Liver (tissue), 9 donors: ENCODE measurements around the gene ALS2CL. TPM values are rescaled to one million over a fixed set of nuclear protein-coding genes. Genes with fewer than 3 reads are reported as not detected.

ENCODE experiments used
- DNase-seq: peaks from one replicate; pipeline ENCODE4 v3.0.0-alpha.2; 2017; ENCODE audit warnings: low spot score
- H3K27ac ChIP-seq, 2 donors: one replicate each; pipeline ENCODE4 v1.7.0; 2013; ENCODE audit warnings: inconsistent platforms in 2 of 2, low read length in 2 of 2, control low read depth in 1 of 2, low read depth in 1 of 2, mild to moderate bottlenecking in 1 of 2
- H3K27me3 ChIP-seq, 4 donors: one replicate each; pipeline versions ENCODE4 v1.6.1 to v1.7.0; 2013; ENCODE audit warnings: low read length in 3 of 4, inconsistent platforms in 1 of 4, mild to moderate bottlenecking in 1 of 4, moderate library complexity in 1 of 4; ENCODE audit not compliant: control insufficient read depth in 4 of 4, insufficient read depth in 4 of 4
- H3K36me3 ChIP-seq, 4 donors: one replicate each; pipeline versions ENCODE4 v1.6.1 to v1.7.0; 2013; ENCODE audit warnings: low read length in 3 of 4, mild to moderate bottlenecking in 3 of 4, low read depth in 1 of 4, moderate library complexity in 1 of 4; ENCODE audit not compliant: control insufficient read depth in 4 of 4, insufficient read depth in 3 of 4
- H3K4me1 ChIP-seq, 4 donors: one replicate each; pipeline versions ENCODE4 v1.6.1 to v1.7.0; 2013; ENCODE audit warnings: low read length in 3 of 4, mild to moderate bottlenecking in 3 of 4, moderate library complexity in 1 of 4; ENCODE audit not compliant: control insufficient read depth in 4 of 4, insufficient read depth in 4 of 4
- H3K4me3 ChIP-seq, 3 donors: one replicate each; pipeline versions ENCODE4 v1.6.1 to v1.7.0; 2013; ENCODE audit warnings: low read length in 3 of 3, control low read depth in 1 of 3, low read depth in 1 of 3, mild to moderate bottlenecking in 1 of 3
- H3K9ac ChIP-seq, 2 donors: one replicate each; pipeline ENCODE4 v1.7.0; 2013; ENCODE audit warnings: low read length in 2 of 2, mild to moderate bottlenecking in 2 of 2, moderate library complexity in 2 of 2, control low read depth in 1 of 2, low read depth in 1 of 2
- H3K9me3 ChIP-seq, 4 donors: one replicate each; pipeline versions ENCODE4 v1.6.1 to v1.7.0; 2013; ENCODE audit warnings: low read length in 3 of 4; ENCODE audit not compliant: control insufficient read depth in 4 of 4
- ATF3 ChIP-seq: IDR thresholded peaks from 2 replicates; pipeline ENCODE4 v1.6.1; 2016; ENCODE audit warnings: antibody characterized with exemption
- EGR1 ChIP-seq, 2 donors: IDR thresholded peaks; 2 replicates each; pipeline ENCODE4 v1.6.1; 2016 to 2018; ENCODE audit warnings: antibody characterized with exemption in 2 of 2, low read depth in 2 of 2
- FOXA1 ChIP-seq: IDR thresholded peaks from 2 replicates; pipeline ENCODE4 v1.6.1; 2016; ENCODE audit warnings: antibody characterized with exemption
- FOXA2 ChIP-seq: IDR thresholded peaks from 2 replicates; pipeline ENCODE4 v1.6.1; 2016; ENCODE audit warnings: antibody characterized with exemption
- GABPA ChIP-seq, 2 donors: IDR thresholded peaks in 1 of 2; conservative IDR thresholded peaks in 1 of 2; 2 replicates each; pipeline ENCODE4 v1.6.1; 2016; ENCODE audit warnings: antibody characterized with exemption in 2 of 2, mild to moderate bottlenecking in 1 of 2, moderate library complexity in 1 of 2
- HNF4A ChIP-seq, 2 donors: conservative IDR thresholded peaks; 2 replicates each; pipeline ENCODE4 v1.6.1; 2016; ENCODE audit warnings: antibody characterized with exemption in 2 of 2, mild to moderate bottlenecking in 2 of 2
- HNF4G ChIP-seq: IDR thresholded peaks from 2 replicates; pipeline ENCODE4 v1.6.1; 2016; ENCODE audit warnings: antibody characterized with exemption
- JUND ChIP-seq, 2 donors: IDR thresholded peaks; 2 replicates each; pipeline ENCODE4 v1.6.1; 2016; ENCODE audit warnings: antibody characterized with exemption in 2 of 2
- RAD21 ChIP-seq, 2 donors: IDR thresholded peaks; 2 replicates each; pipeline ENCODE4 v1.6.1; 2016; ENCODE audit warnings: antibody characterized with exemption in 2 of 2, mild to moderate bottlenecking in 2 of 2
- REST ChIP-seq: IDR thresholded peaks from 2 replicates; pipeline ENCODE4 v1.6.1; 2016; ENCODE audit warnings: antibody characterized with exemption, mild to moderate bottlenecking
- RXRA ChIP-seq, 2 donors: IDR thresholded peaks; 2 replicates each; pipeline ENCODE4 v1.6.1; 2017 to 2018; ENCODE audit warnings: antibody characterized with exemption in 2 of 2, mild to moderate bottlenecking in 1 of 2
- SP1 ChIP-seq: IDR thresholded peaks from 2 replicates; pipeline ENCODE4 v1.6.1; 2018; ENCODE audit warnings: antibody characterized with exemption, mild to moderate bottlenecking
- TAF1 ChIP-seq: conservative IDR thresholded peaks from 2 replicates; pipeline ENCODE4 v1.6.1; 2016; ENCODE audit warnings: antibody characterized with exemption, mild to moderate bottlenecking
- ZBTB33 ChIP-seq: IDR thresholded peaks from 2 replicates; pipeline ENCODE4 v1.6.1; 2016; ENCODE audit warnings: antibody characterized with exemption
- WGBS: extraction: QIAGEN DNeasy Blood & Tissue Kit; methylation state at CpG from one replicate; pipeline ENCODE4 v1.1.7; 2013; 5-methylcytosine and 5-hydroxymethylcytosine counted together
- polyA plus RNA-seq, 2 donors: library from polyadenylated mRNA; stranded (reverse) in 1 of 2; unstranded in 1 of 2; fragments of 200-250 nt in 1 of 2; fragments of >200 nt in 1 of 2; fragmentation: Nextera tagmentation in 1 of 2; extraction: Ambion mirVana in 1 of 2; gene quantifications; one replicate each; pipeline versions ENCODE4 v1.2.1 to v1.2.3, GENCODE V29; 2013 to 2015
- total RNA-seq, 2 donors: library from RNA; depleted of rRNA; stranded (reverse); fragments of >200 nt; gene quantifications; one replicate each; pipeline ENCODE4 v1.2.3, GENCODE V29; 2014
- TF ChIP-seq, protein P1 (sequence below): IDR thresholded peaks from 2 replicates; pipeline ENCODE4 v1.6.1; 2016; ENCODE audit warnings: antibody characterized with exemption
- donor health status: healthy.
- donor health status: healthy.
- donor health status: healthy.
- donor health status: healthy.
- donor health status: healthy.

The ALS2CL gene
- total and polyA plus RNA-seq, 4 donors, result 0.51 to 22.9 (median 5.7) TPM

DNA sequence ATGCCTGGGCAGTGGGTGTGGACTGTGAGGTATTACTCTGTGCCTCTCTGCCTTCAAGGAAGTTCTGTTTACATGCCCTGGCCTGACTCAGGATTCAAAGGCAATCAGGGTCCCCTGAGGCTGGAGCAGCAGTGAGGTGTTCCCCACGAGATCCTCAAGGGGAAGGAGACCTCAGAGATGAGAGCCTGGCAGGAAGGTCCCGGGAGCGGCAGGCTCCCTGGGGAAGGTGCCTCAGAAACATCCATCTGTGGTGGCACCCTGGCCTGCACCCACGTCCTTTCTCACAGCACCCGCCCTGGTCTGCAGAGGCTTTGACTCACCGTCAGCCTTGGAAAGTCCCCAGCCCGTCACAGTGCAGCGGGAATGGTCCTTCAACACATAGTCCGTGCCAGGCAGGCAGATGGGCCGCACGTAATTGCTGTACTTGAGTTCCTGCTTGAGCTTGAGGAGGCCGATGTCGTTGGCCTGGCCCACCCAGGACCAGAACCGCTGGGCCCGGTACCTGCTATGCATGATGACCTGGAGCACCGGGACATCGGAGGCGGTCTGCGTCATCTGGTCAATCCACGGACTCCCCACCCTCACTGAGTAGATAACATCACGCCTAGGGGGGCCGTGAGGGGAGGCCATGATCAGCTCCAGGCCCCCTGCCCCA lies 20.5 kb upstream of the ALS2CL start:
- Histone ChIP-seq H3K36me3 (no peaks in the 10 kb centered on the region), H3K4me3 (no peak overlapping the region), H3K27me3 (no peaks in the 10 kb centered on the region), H3K9ac (no peak overlapping the region), H3K27ac (no peak overlapping the region), H3K9me3 (no peaks in the 10 kb centered on the region), H3K4me1 (no peaks in the 10 kb centered on the region)
- TF ChIP-seq FOXA2 (no peak), GABPA (IDR thresholded peaks at IDR 0.05 in 1 of 2, conservative IDR thresholded peaks at IDR 0.05 in 1 of 2) (no peak), RXRA (IDR thresholded peaks at IDR 0.05) (no peak), ATF3 (no peak)
- TF ChIP-seq, protein P1, sequence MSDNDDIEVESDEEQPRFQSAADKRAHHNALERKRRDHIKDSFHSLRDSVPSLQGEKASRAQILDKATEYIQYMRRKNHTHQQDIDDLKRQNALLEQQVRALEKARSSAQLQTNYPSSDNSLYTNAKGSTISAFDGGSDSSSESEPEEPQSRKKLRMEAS, result no peak
- WGBS, result 90% methylated on average over 22 of the region's 22 CpGs
- DNase-seq, result no peak

DNA sequence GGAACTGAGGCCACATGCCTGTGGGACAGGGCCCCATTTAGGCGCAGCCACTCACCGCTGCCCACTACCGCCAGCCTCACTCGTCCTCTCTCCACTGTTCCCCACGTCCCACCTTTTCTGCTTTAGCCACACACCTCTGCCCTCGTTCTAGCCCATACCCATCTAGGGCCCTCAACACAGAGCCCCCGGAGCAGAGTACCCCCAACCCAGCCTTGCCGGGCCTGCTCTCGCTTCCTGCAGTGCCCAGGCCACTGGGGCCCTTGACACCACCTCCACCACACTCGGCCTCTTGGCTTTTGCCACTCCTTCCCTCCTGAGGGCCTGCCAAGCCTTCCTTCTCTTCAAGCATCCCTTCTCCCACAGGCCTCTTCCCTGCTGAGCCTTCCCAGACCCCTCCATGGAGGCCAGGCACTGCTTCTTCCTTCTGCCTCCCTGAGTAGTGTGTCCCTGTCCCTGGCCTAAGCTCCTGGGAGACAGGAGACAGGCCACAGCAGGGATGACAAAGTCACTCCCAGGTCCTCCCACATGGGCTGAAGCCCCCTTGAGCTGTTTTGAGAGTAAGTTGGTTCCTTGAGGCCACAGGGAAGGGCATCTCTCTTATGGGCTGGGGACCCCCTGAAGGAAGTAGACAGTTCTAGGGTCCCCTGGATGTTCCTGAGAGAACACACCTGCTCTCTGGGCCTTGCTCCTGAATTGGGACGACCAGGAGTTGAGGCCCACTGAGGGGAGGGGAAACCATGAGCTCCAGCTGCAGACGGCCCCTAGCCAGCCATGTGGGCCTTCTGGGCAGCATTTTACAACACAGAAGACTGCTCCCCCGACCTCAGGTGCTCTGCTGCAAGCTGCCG lies 19.8 kb upstream of the ALS2CL start:
- no peak for DNase-seq
- TF ChIP-seq GABPA (IDR thresholded peaks at IDR 0.05 in 1 of 2, conservative IDR thresholded peaks at IDR 0.05 in 1 of 2) (no peak), ATF3 (no peak), HNF4A (conservative IDR thresholded peaks at IDR 0.05) (no peak), REST (no peak), JUND (IDR thresholded peaks at IDR 0.05) (no peak)
- no peak overlapping the region for H3K4me3 ChIP-seq
- H3K9ac ChIP-seq, result no peak overlapping the region
- WGBS, result 90% methylated on average over 14 of the region's 14 CpGs
- no peaks in the 10 kb centered on the region for H3K27me3 ChIP-seq
- no peaks in the 10 kb centered on the region for H3K9me3 ChIP-seq
- H3K27ac ChIP-seq, result no peak overlapping the region
- H3K36me3 ChIP-seq, result no peaks in the 10 kb centered on the region
- H3K4me1 ChIP-seq, result no peaks in the 10 kb centered on the region

DNA sequence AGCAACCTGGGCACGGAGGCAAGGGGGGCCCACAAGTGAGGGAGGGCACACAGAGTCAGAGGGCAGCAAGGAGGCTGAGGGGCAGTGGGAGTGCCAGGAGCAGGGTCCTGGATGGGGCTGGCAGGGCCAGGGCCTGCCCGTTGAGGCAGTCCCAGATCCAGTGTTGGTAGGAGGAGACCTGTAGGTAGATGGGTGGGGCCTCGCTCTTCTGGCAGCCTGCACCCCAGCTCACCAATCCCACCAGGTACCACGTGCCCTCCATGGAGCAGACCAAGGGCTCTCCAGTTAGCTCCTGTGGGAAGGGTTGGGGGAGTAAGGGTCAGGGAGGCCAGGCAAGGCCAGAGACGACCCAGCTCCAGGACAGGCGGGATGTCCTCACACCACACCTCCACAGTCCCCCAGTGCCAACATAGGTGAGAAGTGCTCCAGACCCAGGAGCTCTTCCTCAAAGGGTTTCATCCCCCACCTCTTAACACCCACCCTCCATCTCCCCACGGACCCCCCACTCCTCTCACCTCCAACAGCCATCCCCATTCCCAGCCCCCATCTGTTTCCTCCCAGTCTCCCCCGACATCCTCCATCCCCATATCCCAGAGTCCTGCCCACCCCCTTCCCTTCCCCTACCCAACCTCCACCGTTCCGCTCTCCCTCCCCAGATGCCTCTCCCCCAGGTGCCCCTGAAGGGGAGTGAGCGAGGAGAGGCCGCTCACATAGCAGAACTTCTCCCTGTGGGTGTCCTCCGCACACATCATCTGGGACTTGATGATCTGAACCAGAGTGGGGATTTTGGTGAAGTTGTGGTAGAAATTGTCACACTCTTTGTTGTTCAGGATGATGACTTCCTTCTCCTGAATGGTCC lies 18.9 kb upstream of the ALS2CL start:
- Histone ChIP-seq H3K27ac (no peak overlapping the region), H3K4me1 (no peaks in the 10 kb centered on the region), H3K9ac (no peak overlapping the region), H3K27me3 (no peaks in the 10 kb centered on the region), H3K9me3 (no peaks in the 10 kb centered on the region), H3K4me3 (no peak overlapping the region), H3K36me3 (no peaks in the 10 kb centered on the region)
- WGBS, result 88% methylated on average over 13 of the region's 13 CpGs
- DNase-seq, result no peak
- no peak for TF ChIP-seq GABPA (IDR thresholded peaks at IDR 0.05 in 1 of 2, conservative IDR thresholded peaks at IDR 0.05 in 1 of 2)
- no peak for TF ChIP-seq EGR1 (IDR thresholded peaks at IDR 0.05; ENCODE audit: low read depth in 2 of 2)
- TF ChIP-seq RAD21 (IDR thresholded peaks at IDR 0.05), result no peak
- TF ChIP-seq FOXA2, result no peak
- no peak for TF ChIP-seq TAF1
- TF ChIP-seq ATF3, result no peak
- TF ChIP-seq, protein P1, result no peak
- no peak for TF ChIP-seq SP1
- no peak for TF ChIP-seq ZBTB33
- no peak for TF ChIP-seq HNF4G
- TF ChIP-seq FOXA1, result no peak
